GM15510 (cell line): ENCODE results near the gene UCP3.

Source experiments
- POLR2A ChIP-seq: IDR thresholded peaks from 3 replicates; pipeline ENCODE4 v1.6.1; 2011; ENCODE audit warnings: borderline replicate concordance; ENCODE audit not compliant: insufficient read length; ENCODE audit errors: extremely low read depth

UCP3 gene

GRCh38 chr11:73980001-73980961 is 28.6 kb downstream of the UCP3 start:
- peak; percentile 29 for TF ChIP-seq POLR2A

- no peak for TF ChIP-seq POLR2A
Observed at GRCh38 chr11:73978576-73979086, 30.3 kb downstream of the UCP3 start.

DNA sequence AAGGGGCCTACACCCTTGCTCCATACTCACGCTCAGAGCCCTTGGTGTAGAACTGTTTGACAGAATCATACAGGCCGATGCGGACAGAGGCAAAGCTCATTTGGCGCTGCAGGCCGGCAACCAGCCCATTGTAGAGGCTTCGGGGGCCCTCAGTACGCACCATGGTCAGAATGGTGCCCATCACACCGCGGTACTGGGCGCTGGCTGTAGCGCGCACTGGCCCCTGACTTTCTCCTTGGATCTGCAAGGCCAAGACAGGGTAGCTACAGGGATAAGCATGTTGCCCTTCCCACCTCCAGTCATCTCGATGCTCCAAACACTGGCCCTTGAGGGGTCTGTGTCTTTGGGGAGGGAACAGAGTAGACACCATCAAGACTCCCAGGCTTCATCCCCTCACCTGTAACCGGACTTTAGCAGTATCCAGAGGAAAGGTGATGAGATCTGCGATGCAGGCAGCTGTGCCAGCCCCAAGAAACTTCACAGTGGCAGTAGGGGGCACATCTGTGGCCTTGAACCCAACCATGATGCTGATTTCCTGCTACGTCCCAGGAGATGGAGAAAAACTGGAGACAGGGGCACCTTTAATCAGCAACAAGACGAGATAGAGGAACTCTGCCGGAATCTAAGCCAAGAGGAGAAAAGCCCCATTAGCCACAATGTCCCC is 30.9 kb downstream of the UCP3 start:
- no peak for TF ChIP-seq POLR2A

- TF ChIP-seq POLR2A, result no peak
Observed at GRCh38 chr11:73976451-73977151, 32.3 kb downstream of the UCP3 start.

DNA sequence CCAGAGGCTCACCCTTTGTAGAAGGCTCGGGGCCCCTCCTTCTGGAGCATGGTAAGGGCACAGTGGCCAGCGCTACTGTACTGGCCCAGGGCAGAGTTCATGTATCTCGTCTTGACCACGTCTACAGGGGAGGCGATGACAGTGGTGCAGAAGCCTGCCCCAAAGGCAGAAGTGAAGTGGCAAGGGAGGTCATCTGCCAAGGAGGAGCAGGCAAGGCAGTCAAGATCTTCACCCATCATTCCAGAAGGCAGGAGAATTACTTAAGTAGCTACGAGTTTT is 33.5 kb downstream of the UCP3 start:
- TF ChIP-seq POLR2A, result no peak

DNA sequence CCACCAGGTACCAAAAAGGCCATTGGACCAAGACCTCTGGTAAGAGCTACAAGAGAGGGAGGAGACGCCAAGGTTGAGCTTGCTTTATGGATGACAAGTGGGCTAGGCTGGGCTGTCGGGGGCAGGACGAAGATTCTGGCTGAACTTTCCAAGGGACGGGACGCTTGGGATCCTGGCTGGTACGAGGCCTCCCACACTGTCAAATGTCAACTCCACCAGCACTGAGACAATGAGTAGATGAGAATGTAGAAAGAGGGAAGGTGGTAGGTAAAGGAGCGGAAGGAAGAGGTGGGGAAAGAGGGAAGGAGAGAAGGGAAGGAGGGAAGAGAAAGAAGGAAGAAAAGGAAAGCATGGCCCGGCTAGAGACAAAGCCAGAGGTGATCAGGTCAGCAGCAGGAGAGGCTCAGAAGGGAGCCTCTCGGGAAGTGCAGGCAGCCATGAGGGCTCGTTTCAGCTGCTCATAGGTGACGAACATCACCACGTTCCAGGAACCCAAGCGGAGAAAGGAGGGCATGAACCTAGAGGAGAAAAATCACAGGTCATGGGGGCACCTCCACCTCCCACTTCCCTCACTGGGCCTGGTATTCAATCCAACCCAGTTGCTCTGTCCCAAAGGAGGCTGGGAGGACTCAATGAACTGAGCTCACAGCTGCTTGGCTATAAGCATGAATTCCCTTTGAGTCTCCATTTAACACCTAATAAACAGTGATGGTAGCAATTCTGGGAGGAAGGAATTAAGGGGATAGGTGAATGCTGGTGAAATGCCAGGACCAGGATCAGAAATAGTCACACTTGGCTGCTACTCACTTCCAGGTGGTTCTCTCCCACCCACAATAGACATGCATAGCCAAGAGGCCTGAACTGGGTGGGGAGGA is 34.0 kb downstream of the UCP3 start:
- TF ChIP-seq POLR2A, result no peak

GRCh38 chr11:73972620-73973449 is 36.0 kb downstream of the UCP3 start:
- TF ChIP-seq POLR2A, result peak; percentile 9

DNA sequence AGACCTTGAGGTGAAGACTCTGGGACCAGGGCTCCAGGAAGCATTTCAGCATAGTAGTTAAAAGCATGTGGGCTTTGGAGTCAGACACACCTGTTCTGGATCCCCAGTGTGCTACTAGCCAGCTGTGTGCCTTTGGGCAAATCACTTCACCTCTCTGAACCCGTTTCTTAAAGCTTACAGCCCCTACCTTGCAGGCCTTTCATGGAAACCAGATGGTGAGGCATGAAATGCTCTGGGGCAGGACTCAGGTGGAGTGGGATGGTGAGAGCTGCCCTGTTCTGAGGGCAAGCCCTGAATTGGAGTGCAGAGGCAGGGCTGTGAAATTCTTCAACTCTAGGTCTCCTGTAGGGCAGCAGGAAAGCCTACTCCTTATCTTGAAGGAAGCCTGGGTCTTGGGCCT is 36.7 kb downstream of the UCP3 start:
- no peak for TF ChIP-seq POLR2A

DNA sequence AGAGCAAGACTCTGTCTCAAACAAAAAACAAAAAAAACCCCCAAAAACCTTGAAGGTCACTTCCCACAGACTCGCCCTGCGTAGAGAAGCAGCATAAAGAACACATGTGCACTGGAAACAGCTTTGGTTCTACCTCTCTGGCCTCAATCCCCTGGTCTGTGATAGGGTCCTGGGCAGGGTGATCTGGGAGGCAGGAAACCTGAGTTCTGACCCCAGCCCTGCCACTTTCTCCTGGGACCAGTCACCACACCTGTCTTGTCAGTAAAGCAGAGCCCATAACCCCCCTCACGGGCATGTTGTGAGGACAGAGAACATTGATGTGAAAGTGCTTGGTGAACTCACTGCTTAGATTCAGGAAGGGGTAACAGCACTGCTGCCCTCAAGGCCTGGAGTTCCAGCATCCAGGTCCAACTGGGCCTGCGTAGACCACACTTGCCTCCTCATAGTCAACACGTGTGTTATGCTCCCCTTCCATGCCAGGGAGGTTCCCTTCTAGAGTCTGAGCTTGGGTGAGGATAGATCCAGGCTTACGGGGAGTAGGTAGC is 37.6 kb downstream of the UCP3 start:
- TF ChIP-seq POLR2A, result peak; percentile 43

DNA sequence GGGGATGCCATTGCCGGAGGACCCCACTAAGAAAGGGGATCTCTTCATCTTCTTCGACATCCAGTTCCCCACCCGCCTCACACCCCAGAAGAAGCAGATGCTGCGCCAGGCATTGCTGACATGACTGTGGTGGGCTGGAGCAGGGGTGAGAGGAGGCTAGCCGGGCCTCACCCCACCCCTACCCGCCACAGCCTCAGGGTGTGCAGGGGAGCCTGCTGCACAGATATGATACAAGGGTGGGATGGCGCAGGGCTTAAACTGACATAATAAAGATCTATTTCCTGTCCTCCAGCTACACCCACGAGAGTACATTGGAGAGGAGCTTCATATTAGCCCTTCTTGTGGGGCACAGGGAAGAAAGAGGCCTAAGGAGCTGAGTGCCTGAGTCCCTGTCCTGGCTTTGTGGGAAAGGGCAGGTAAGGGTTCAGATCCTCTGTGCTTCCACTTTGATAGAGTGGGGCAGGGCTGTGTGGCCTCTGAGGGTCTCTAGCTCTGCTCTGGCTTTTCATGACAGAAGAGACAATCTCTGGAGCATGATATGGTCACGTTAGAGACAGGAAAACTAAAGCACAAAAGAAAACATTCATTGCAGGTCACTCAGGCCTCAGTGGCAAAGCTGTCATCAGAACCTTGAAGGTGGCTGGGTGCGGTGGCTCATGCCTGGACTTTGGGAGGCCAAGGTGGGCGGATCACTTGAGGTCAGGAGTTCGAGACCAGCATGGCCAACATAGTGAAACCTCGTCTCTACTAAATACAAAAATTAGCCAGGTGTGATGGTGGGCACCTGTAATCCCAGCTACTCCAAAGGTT is 38.7 kb downstream of the UCP3 start:
- TF ChIP-seq POLR2A, result no peak

GRCh38 chr11:73969091-73969490 is 39.8 kb downstream of the UCP3 start:
- no peak for TF ChIP-seq POLR2A

DNA sequence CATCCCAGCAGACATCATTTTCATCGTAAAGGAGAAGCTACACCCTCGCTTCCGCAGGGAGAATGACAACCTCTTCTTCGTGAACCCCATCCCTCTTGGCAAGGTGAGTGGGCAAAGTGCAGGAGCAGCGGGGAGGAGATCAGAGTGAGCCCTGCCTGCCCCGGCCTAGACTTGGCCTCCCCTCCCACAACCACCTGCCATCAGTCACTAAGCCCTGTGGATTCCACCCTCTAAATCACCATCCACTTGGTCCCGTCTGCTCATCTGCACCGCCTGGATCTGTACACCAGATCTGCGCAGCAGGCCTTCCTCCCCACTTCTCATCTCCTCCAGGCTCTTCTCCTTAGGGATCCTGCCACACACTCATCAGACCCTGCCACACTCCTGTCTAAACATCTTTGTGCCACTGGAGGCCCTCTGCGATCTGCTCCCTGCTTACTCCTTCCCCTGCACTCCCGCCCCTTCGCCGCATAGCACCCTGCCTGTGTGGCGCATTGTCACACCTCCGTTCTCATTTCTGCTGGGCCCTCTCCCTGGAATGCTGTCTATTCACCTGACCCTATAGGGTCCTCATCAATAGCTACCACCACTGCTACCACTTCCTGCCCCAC is 40.4 kb downstream of the UCP3 start:
- no peak for TF ChIP-seq POLR2A
